Breast epithelium (tissue), 3 donors: ENCODE results near the gene ZNF554.

Experiments used
- POLR2A ChIP-seq: fragments of 450-650 bp; IDR thresholded peaks from one replicate; pipeline ENCODE4 v1.6.1; 2016; ENCODE audit warnings: antibody characterized with exemption, mild to moderate bottlenecking, moderate library complexity
- POLR2AphosphoS5 ChIP-seq, 3 donors: sonication (generic); formaldehyde crosslinking; IDR thresholded peaks; one replicate each; pipeline ENCODE4 v1.6.1; 2017; ENCODE audit warnings: antibody characterized with exemption in 3 of 3
- TF ChIP-seq, protein P1 (sequence below), 3 donors: fragments of 450-650 bp; IDR thresholded peaks; one replicate each; pipeline ENCODE4 v1.5.1; 2016 to 2017; ENCODE audit warnings: antibody characterized with exemption in 3 of 3, mild to moderate bottlenecking in 3 of 3, moderate library complexity in 3 of 3

DNA sequence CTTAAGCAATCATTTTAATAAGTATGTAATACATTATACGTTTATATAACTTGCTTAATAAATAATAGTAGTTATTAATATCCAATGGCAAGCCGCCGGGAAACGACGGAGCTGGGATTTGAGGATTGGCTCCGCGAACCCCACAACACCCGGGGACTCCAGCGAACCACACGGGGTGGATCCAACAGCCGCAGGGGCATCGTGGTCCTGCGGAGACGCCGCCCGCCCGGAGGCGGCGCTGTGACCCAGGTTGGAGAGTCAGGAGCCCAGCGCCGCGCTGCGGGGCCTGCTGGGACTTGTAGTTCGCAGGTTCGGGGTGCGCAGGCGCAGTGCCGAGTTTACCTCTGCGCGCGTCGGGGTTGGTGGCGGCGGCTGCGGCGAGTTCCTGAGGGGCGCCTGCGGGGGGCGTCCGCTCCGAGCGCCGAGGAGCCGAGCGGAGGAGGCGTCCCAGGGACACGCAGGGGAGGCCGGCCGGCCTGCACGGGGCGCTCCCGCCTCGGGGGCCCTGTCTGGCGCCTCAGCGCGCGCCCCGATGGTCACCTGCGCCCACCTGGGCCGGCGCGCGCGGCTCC is at the start of gene ZNF554:
- TF ChIP-seq POLR2A (no peak), POLR2AphosphoS5 (IDR thresholded peaks at IDR 0.05) (peak; percentile 15 to 66 (median 56))
- TF ChIP-seq, protein P1, sequence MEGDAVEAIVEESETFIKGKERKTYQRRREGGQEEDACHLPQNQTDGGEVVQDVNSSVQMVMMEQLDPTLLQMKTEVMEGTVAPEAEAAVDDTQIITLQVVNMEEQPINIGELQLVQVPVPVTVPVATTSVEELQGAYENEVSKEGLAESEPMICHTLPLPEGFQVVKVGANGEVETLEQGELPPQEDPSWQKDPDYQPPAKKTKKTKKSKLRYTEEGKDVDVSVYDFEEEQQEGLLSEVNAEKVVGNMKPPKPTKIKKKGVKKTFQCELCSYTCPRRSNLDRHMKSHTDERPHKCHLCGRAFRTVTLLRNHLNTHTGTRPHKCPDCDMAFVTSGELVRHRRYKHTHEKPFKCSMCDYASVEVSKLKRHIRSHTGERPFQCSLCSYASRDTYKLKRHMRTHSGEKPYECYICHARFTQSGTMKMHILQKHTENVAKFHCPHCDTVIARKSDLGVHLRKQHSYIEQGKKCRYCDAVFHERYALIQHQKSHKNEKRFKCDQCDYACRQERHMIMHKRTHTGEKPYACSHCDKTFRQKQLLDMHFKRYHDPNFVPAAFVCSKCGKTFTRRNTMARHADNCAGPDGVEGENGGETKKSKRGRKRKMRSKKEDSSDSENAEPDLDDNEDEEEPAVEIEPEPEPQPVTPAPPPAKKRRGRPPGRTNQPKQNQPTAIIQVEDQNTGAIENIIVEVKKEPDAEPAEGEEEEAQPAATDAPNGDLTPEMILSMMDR (IDR thresholded peaks at IDR 0.05), result peak; percentile 93 to 96 (median 96)
